Keratinocyte (primary cell): ENCODE data around the gene SLC17A5. TPM values are rescaled to one million over a fixed set of nuclear protein-coding genes. Genes with fewer than 3 reads are reported as not detected.

Source experiments
- DNase-seq: peaks from one replicate; pipeline ENCODE4 v3.0.0-alpha.2; 2011; ENCODE audit warnings: low read depth, missing footprints, low spot score
- FAIRE-seq: peaks from 2 replicates; lab custom pipeline; 2011; peaks lifted over from hg19 to GRCh38; lab: Jason Lieb, UNC
- H2AFZ ChIP-seq: 2 replicates; pipeline ENCODE4 v1.6.0; 2012; ENCODE audit warnings: low read length, control low read depth, inconsistent platforms; ENCODE audit not compliant: control insufficient read depth
- H3K27ac ChIP-seq: 2 replicates; pipeline ENCODE4 v1.5.1; 2011; ENCODE audit warnings: low read length; ENCODE audit not compliant: control insufficient read depth, insufficient read depth
- H3K27me3 ChIP-seq: 3 replicates; pipeline ENCODE4 v1.6.0; 2011; ENCODE audit warnings: low read length; ENCODE audit not compliant: control insufficient read depth, insufficient read depth; ENCODE audit errors: extremely low read depth
- H3K36me3 ChIP-seq, 2 experiments: 2 replicates in 1 of 2; 3 replicates in 1 of 2; pipeline ENCODE4 v1.5.1; 2011; ENCODE audit warnings: low read length in 2 of 2, mild to moderate bottlenecking in 1 of 2; ENCODE audit not compliant: control insufficient read depth in 2 of 2, insufficient read depth in 2 of 2; ENCODE audit errors: extremely low read depth in 1 of 2
- H3K4me1 ChIP-seq: 3 replicates; pipeline ENCODE4 v1.5.1; 2011; ENCODE audit warnings: low read length; ENCODE audit not compliant: control insufficient read depth, insufficient read depth; ENCODE audit errors: extremely low read depth
- H3K4me2 ChIP-seq: 3 replicates; pipeline ENCODE4 v1.6.0; 2011; ENCODE audit warnings: low read depth, low read length; ENCODE audit not compliant: control insufficient read depth, insufficient read depth; ENCODE audit errors: extremely low read depth
- H3K4me3 ChIP-seq, 3 experiments: fragments of 200-600 bp in 1 of 3; sonication (generic) in 1 of 3; 2 replicates in 2 of 3; 3 replicates in 1 of 3; pipeline ENCODE4 v1.5.1; 2011 to 2016; ENCODE audit warnings: low read length in 3 of 3, mild to moderate bottlenecking in 3 of 3, control low read depth in 2 of 3, inconsistent platforms in 1 of 3, low read depth in 1 of 3, mixed read lengths in 1 of 3, mixed run types in 1 of 3, moderate library complexity in 1 of 3; ENCODE audit not compliant: control insufficient read depth in 2 of 3, insufficient read depth in 2 of 3; ENCODE audit errors: extremely low read depth in 1 of 3
- H3K79me2 ChIP-seq: 2 replicates; pipeline ENCODE4 v1.6.0; 2012; ENCODE audit warnings: low read length; ENCODE audit not compliant: control insufficient read depth, insufficient read depth
- H3K9ac ChIP-seq: 3 replicates; pipeline ENCODE4 v1.6.0; 2011; ENCODE audit warnings: low read length; ENCODE audit not compliant: control insufficient read depth, insufficient read depth; ENCODE audit errors: extremely low read depth
- H3K9me1 ChIP-seq: 3 replicates; pipeline ENCODE4 v1.6.0; 2011; ENCODE audit warnings: low read length; ENCODE audit not compliant: control insufficient read depth, insufficient read depth; ENCODE audit errors: extremely low read depth
- H3K9me3 ChIP-seq: 2 replicates; pipeline ENCODE4 v1.5.1; 2012; ENCODE audit warnings: low read depth, low read length; ENCODE audit not compliant: control insufficient read depth
- H4K20me1 ChIP-seq: 3 replicates; pipeline ENCODE4 v1.6.0; 2011; ENCODE audit warnings: low read length; ENCODE audit not compliant: control insufficient read depth, insufficient read depth; ENCODE audit errors: extremely low read depth
- CTCF ChIP-seq, 3 experiments: IDR thresholded peaks in 1 of 3; conservative IDR thresholded peaks in 1 of 3; optimal IDR thresholded peaks in 1 of 3; 2 replicates in 2 of 3; 3 replicates in 1 of 3; pipeline versions ENCODE3 to v1.5.1; 2011; ENCODE audit warnings: low read length in 3 of 3, mild to moderate bottlenecking in 3 of 3, moderate library complexity in 2 of 3, control low read depth in 1 of 3, inconsistent platforms in 1 of 3; ENCODE audit not compliant: insufficient read depth in 2 of 3; ENCODE audit errors: extremely low read depth in 1 of 3
- EZH2 ChIP-seq: IDR thresholded peaks from one replicate; pipeline ENCODE4 v1.6.1; 2012; ENCODE audit warnings: inconsistent platforms, mild to moderate bottlenecking, low read length, moderate library complexity
- dilution Hi-C: fragments of 300-500 bp; cut with MboI; formaldehyde crosslinking; loops from one replicate; pipeline ENCODE4 v1.7.0; 2020; ENCODE audit warnings: low sequenced_read_pairs; ENCODE audit not compliant: extremely low pct_ligation_motif_present
- polyA plus RNA-seq, 5 experiments: library from polyadenylated mRNA; depleted of rRNA in 3 of 5; stranded (reverse) in 3 of 5; stranded (forward) in 1 of 5; unstranded in 1 of 5; fragments of >200 nt; gene quantifications; 1 replicate in 1 of 5; 2 replicates in 3 of 5; 3 replicates in 1 of 5; pipeline versions ENCODE4 v1.2.1 to v1.2.3, GENCODE V29; 2011 to 2012; ENCODE audit warnings: missing spikeins in 2 of 5, low read depth in 1 of 5, low replicate concordance in 1 of 5

Gene SLC17A5
- polyA plus RNA-seq, 1 donor (not counting 4 experiments of a cell fraction or from before 2014, with no cell fraction given) = 8.7 TPM

GRCh38 chr6:73614802-73615201, 39.0 kb downstream of the SLC17A5 start:
- Histone ChIP-seq H3K27me3 (no peaks in the 10 kb centered on the region), H2AFZ (no peak overlapping the region), H3K36me3 (peaks cover 0 to 8% of the 10 kb centered on the region in 2 experiments), H3K27ac (no peak overlapping the region), H3K79me2 (no peaks in the 10 kb centered on the region), H3K4me1 (no peaks in the 10 kb centered on the region), H3K4me3 (no peak overlapping the region), H3K9ac (no peak overlapping the region), H4K20me1 (no peaks in the 10 kb centered on the region), H3K4me2 (no peak overlapping the region), H3K9me3 (no peaks in the 10 kb centered on the region), H3K9me1 (no peaks in the 10 kb centered on the region)
- dilution Hi-C loops = loop anchor here (25.0 kb wide), 1 partner anchor 103 kb away; the partner anchor contains the start of gene EEF1A1
- TF ChIP-seq EZH2 = no peak
- TF ChIP-seq CTCF (optimal IDR thresholded peaks at IDR 0.05 in 1 of 3, IDR thresholded peaks at IDR 0.05 in 1 of 3, conservative IDR thresholded peaks at IDR 0.05 in 1 of 3; ENCODE audit: extremely low read depth in 1 of 3, insufficient read depth in 2 of 3, low read length in 3 of 3) = no peak
- no peak for FAIRE-seq
- DNase-seq = no peak

- Histone ChIP-seq H3K4me2 (no peak overlapping the region), H3K9ac (no peak overlapping the region), H3K9me3 (no peaks in the 10 kb centered on the region), H3K36me3 (peaks cover 0 to 7% of the 10 kb centered on the region in 2 experiments), H3K27me3 (no peaks in the 10 kb centered on the region), H2AFZ (no peak overlapping the region), H3K27ac (no peak overlapping the region), H4K20me1 (no peaks in the 10 kb centered on the region), H3K9me1 (no peaks in the 10 kb centered on the region), H3K79me2 (no peaks in the 10 kb centered on the region), H3K4me1 (no peaks in the 10 kb centered on the region), H3K4me3 (no peak overlapping the region)
- FAIRE-seq (no peak), DNase-seq (no peak)
- TF ChIP-seq CTCF (optimal IDR thresholded peaks at IDR 0.05 in 1 of 3, IDR thresholded peaks at IDR 0.05 in 1 of 3, conservative IDR thresholded peaks at IDR 0.05 in 1 of 3; ENCODE audit: extremely low read depth in 1 of 3, insufficient read depth in 2 of 3, low read length in 3 of 3) = no peak
- TF ChIP-seq EZH2 = no peak
- dilution Hi-C loops = loop anchor here (25.0 kb wide), 1 partner anchor 102 kb away; the partner anchor contains the start of gene EEF1A1
These were observed 39.8 kb downstream of the SLC17A5 start for GRCh38 chr6:73613806-73614536.
